Transverse colon (tissue), 4 donors: Measurements from ENCODE around the gene PPDPF. TPM values are rescaled to one million over a fixed set of nuclear protein-coding genes. Genes with fewer than 3 reads are reported as not detected.
A peak's percentile ranks its signal among the peaks of the same experiment; 100 is the strongest.

Source experiments
- DNase-seq: peaks from one replicate; pipeline ENCODE4 v3.0.0-alpha.2; 2019
- H3K27ac ChIP-seq, 4 donors: fragments of 200-600 bp; sonication (generic); 2 replicates each; pipeline ENCODE4 v1.5.1; 2016 to 2018; ENCODE audit warnings: inconsistent platforms in 4 of 4
- H3K27me3 ChIP-seq: fragments of 200-600 bp; sonication (generic); 2 replicates; pipeline ENCODE4 v1.5.1; 2017; ENCODE audit warnings: inconsistent platforms
- H3K36me3 ChIP-seq, 4 donors: fragments of 200-600 bp; sonication (generic); 2 replicates each; pipeline ENCODE4 v1.5.1; 2017 to 2019; ENCODE audit warnings: inconsistent platforms in 4 of 4
- H3K4me1 ChIP-seq, 4 donors: fragments of 200-600 bp; sonication (generic); 2 replicates each; pipeline ENCODE4 v1.5.1; 2017 to 2020; ENCODE audit warnings: inconsistent platforms in 4 of 4
- H3K4me3 ChIP-seq, 4 donors: fragments of 200-600 bp; sonication (generic); 1 replicate in 1 of 4; 2 replicates in 3 of 4; pipeline versions ENCODE4 v1.5.1 to v1.6.1; 2017 to 2019; ENCODE audit warnings: inconsistent platforms in 4 of 4
- H3K9me3 ChIP-seq, 2 donors: fragments of 200-600 bp; sonication (generic); 2 replicates each; pipeline ENCODE4 v1.5.1; 2017 to 2019; ENCODE audit warnings: inconsistent platforms in 2 of 2
- EP300 ChIP-seq: sonication (generic); formaldehyde crosslinking; IDR thresholded peaks from one replicate; pipeline ENCODE4 v1.6.1; 2017; ENCODE audit warnings: antibody characterized with exemption, low read depth
- POLR2A ChIP-seq: fragments of 450-650 bp; IDR thresholded peaks from one replicate; pipeline ENCODE4 v1.6.1; 2016; ENCODE audit warnings: antibody characterized with exemption, mild to moderate bottlenecking, moderate library complexity
- POLR2AphosphoS5 ChIP-seq, 3 donors: sonication (generic); formaldehyde crosslinking; IDR thresholded peaks; one replicate each; pipeline ENCODE4 v1.6.1; 2016; ENCODE audit warnings: antibody characterized with exemption in 3 of 3
- WGBS, 2 donors: methylation state at CpG; one replicate each; pipeline ENCODE4 v1.1.5; 2018; ENCODE audit warnings: low coverage in 1 of 2; 5-methylcytosine and 5-hydroxymethylcytosine counted together
- in situ Hi-C, 4 donors: fragments of 200-750 bp; cut with MboI; loops; one replicate each; pipeline versions ENCODE4 v1.15.0 to v1.15.1; 2017; ENCODE audit warnings: low sequenced_read_pairs in 3 of 4, low pct_ligation_motif_present in 1 of 4, low pct_unique_long_range_greater_than_20kb in 1 of 4
- intact Hi-C: fragments of 100-400 bp; cut with DNase I; formaldehyde crosslinking; loops from one replicate; pipeline ENCODE4 v1.15.1; 2023; ENCODE audit warnings: low total_unique reads
- total RNA-seq, 4 donors: library from RNA; depleted of rRNA; stranded (reverse); fragments of >200 nt; gene quantifications; one replicate each; pipeline ENCODE4 v1.1.0, GENCODE V29; 2016
- TF ChIP-seq, protein P1 (sequence below), 5 experiments: fragments of 200-600 bp in 3 of 5; fragments of 450-650 bp in 2 of 5; sonication (generic) in 3 of 5; IDR thresholded peaks; 1 replicate in 2 of 5; 2 replicates in 3 of 5; pipeline ENCODE4 v1.5.1; 2016 to 2017; ENCODE audit warnings: antibody characterized with exemption in 5 of 5, inconsistent platforms in 3 of 5, mild to moderate bottlenecking in 2 of 5, moderate library complexity in 1 of 5

Gene PPDPF
- total RNA-seq, 4 donors from 2014 or later: 320 to 695 (median 517) TPM

DNA sequence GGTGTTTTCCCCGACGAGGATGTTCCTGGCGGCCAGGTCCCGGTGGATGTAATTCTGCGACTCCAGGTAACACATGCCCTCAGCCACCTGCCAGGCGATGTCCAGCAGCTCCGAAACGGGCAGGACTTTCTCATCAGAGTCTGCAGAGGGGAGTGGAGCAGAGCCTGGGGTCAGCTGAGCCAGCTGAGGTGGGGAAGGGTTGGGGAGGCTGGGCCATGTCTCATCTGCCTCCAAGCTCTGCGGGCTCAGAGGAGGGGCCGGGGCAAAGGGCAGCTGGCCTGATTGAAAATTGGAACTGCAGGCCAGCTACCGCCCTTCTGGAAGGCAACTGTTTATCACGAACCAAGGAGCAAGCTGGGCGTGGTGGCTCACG lies 10.2 kb downstream of the PPDPF start:
- no peaks in the 10 kb centered on the region for H3K9me3 ChIP-seq
- 43% methylated on average over 11 of the region's 14 CpGs; no CpG with 5 or more reads in 1 of the 2 donors for WGBS, 2 donors

DNA sequence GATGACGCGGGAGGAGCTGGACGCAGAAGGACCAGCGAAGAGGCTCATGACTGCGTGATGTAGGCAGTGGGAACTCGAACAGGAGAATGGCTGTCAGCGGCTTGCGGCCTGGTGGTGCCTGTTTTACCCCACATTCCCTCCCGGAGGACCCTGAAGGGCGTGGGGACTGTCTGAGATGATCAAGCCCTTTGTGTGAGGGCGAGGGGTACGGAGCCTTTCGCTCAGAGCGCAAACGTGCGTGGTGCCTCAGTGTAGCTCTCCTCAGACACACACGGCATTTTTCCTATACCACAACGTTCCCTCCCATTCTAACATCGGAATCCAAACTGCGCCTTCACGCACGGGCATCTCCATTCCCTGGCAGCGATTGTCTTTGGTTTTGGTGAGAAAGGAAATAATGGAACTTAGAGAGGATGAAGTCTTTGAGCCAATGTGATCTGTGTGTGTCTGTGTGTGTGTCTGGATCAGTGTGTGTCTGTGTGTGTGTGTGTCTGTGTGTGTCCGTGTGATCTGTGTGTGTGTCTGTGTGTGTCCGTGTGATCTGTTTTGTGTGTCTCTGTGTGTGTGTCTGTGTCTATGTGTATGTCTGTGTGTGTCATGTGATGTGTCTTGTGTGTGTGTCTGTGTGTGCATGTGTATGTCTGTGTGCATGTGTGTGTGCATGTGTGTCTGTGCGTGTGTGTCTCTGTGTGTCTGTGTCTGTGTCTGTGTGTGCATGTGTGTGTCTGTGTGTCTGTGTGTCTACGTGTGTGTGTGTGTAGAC lies 11.3 kb downstream of the PPDPF start:
- intact Hi-C loops (loop anchor here (10.0 kb wide), 1 partner anchor 253 kb away; no protein-coding TSS in a partner anchor), in situ Hi-C loops (loop anchor here in 1 of 4 donors (25.0 kb wide), 1 partner anchor 105 kb away; the partner anchor contains the start of gene GMEB2)
- WGBS, 2 donors: 84 to 100% methylated on average over 1 to 27 of the region's 27 CpGs
- Histone ChIP-seq H3K36me3 (no peaks in the 10 kb centered on the region), H3K9me3 (no peaks in the 10 kb centered on the region), H3K4me3 (no peak overlapping the region), H3K27ac (no peak overlapping the region), H3K4me1 (peaks cover 10 to 34% (median 18%) of the 10 kb centered on the region in 4 donors), H3K27me3 (peaks cover 10% of the 10 kb centered on the region)
- DNase-seq: no peak
- TF ChIP-seq POLR2A (peak; percentile 38), POLR2AphosphoS5 (IDR thresholded peaks at IDR 0.05) (no peak)

More for the DNA sequence above, 10.2 kb downstream of the PPDPF start:
- H3K27me3 ChIP-seq: peaks cover 10% of the 10 kb centered on the region
- peak overlapping the region; percentile 10 to 55 (median 22) for H3K27ac ChIP-seq
- H3K4me3 ChIP-seq: no peak overlapping the region
- no peaks in the 10 kb centered on the region for H3K36me3 ChIP-seq
- intact Hi-C loops: loop anchor here (10.0 kb wide), 1 partner anchor 254 kb away; no protein-coding TSS in a partner anchor
- TF ChIP-seq EP300: no peak
- TF ChIP-seq, protein P1, sequence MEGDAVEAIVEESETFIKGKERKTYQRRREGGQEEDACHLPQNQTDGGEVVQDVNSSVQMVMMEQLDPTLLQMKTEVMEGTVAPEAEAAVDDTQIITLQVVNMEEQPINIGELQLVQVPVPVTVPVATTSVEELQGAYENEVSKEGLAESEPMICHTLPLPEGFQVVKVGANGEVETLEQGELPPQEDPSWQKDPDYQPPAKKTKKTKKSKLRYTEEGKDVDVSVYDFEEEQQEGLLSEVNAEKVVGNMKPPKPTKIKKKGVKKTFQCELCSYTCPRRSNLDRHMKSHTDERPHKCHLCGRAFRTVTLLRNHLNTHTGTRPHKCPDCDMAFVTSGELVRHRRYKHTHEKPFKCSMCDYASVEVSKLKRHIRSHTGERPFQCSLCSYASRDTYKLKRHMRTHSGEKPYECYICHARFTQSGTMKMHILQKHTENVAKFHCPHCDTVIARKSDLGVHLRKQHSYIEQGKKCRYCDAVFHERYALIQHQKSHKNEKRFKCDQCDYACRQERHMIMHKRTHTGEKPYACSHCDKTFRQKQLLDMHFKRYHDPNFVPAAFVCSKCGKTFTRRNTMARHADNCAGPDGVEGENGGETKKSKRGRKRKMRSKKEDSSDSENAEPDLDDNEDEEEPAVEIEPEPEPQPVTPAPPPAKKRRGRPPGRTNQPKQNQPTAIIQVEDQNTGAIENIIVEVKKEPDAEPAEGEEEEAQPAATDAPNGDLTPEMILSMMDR (IDR thresholded peaks at IDR 0.05): no peak
- peak in 2 of 3 donors; percentile 21 to 60 for TF ChIP-seq POLR2AphosphoS5 (IDR thresholded peaks at IDR 0.05)
- peak; percentile 24 for TF ChIP-seq POLR2A
- in situ Hi-C loops: loop anchor here in 1 of 4 donors (25.0 kb wide), 1 partner anchor 107 kb away; the partner anchor contains the start of gene GMEB2
- DNase-seq: peak; percentile 82
- H3K4me1 ChIP-seq: peaks cover 10 to 38% (median 16%) of the 10 kb centered on the region in 4 donors

DNA sequence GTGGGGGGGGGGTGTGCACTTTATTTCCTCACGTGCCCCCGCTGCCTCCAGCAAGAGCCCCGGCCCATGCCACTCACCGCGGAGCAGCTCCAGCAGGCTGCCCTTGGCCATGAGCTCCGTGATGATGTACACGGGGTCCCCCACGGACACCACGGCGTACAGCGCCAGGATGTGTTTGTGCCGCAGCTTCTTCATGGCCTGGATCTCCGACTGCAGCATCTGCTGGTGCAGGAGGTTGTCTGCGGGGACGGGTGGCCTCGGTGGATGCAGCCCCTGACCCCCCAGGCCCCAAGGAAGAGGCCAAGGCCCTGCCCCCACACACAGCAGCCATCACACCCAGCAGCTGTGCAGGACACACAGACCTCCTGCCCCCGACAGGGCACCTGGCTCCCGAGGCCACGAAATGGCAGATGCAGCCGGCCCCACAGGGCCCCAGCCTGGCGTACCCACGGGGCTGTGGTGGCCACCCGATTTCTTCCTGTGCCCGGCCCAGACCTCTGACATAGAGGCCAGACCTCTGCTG lies 11.9 kb downstream of the PPDPF start:
- WGBS, 2 donors: 70 to 76% methylated on average over 3 to 24 of the region's 24 CpGs
- Histone ChIP-seq H3K9me3 (no peaks in the 10 kb centered on the region), H3K27me3 (peaks cover 10% of the 10 kb centered on the region), H3K27ac (no peak overlapping the region), H3K4me1 (peaks cover 10 to 40% (median 21%) of the 10 kb centered on the region in 4 donors), H3K4me3 (no peak overlapping the region), H3K36me3 (no peaks in the 10 kb centered on the region)
- TF ChIP-seq POLR2A: no peak
- no peak for TF ChIP-seq EP300
- no peak for TF ChIP-seq POLR2AphosphoS5 (IDR thresholded peaks at IDR 0.05)
- TF ChIP-seq, protein P1 (IDR thresholded peaks at IDR 0.05): no peak
- in situ Hi-C loops (loop anchor here in 1 of 4 donors (25.0 kb wide), 1 partner anchor 105 kb away; the partner anchor contains the start of gene GMEB2), intact Hi-C loops (loop anchor here (10.0 kb wide), 1 partner anchor 252 kb away; no protein-coding TSS in a partner anchor)
- no peak for DNase-seq

DNA sequence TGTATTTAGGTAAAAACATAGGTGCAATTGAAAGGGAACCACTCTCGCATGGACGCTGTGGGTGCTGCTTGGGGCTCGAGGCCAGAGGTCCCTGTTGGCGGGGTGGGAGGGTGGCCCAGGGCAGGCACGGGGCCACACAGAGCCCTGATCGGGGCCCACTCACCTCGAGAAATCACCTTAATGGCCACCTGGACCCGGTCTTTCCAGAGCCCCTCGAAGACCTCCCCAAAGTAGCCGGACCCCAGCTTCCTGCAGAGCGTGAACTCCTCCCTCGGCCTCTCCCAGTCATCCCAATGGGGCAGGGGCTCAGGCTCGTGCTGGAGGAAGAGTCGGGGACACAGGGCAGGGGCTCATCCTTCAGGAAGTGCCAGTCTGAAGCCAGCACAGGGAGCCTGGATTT lies 12.8 kb downstream of the PPDPF start:
- 82 to 85% methylated on average over 7 to 14 of the region's 14 CpGs for whole genome bisulfite sequencing, 2 donors

More for the DNA sequence above, 12.8 kb downstream of the PPDPF start:
- peaks cover 10% of the 10 kb centered on the region for H3K27me3 ChIP-seq
- no peak for TF ChIP-seq EP300
- no peak for TF ChIP-seq POLR2A
- TF ChIP-seq, protein P1 (IDR thresholded peaks at IDR 0.05): no peak
- no peak for TF ChIP-seq POLR2AphosphoS5 (IDR thresholded peaks at IDR 0.05)
- no peak for DNase-seq
- intact Hi-C loops: loop anchor here (10.0 kb wide), 1 partner anchor 251 kb away; no protein-coding TSS in a partner anchor
- H3K36me3 ChIP-seq: no peaks in the 10 kb centered on the region
- peak overlapping the region; percentile 85 to 97 (median 88) for H3K27ac ChIP-seq
- in situ Hi-C loops: loop anchor here in 1 of 4 donors (25.0 kb wide), 1 partner anchor 104 kb away; the partner anchor contains the start of gene GMEB2
- H3K9me3 ChIP-seq: no peaks in the 10 kb centered on the region
- H3K4me1 ChIP-seq: peaks cover 14 to 49% (median 30%) of the 10 kb centered on the region in 4 donors
- H3K4me3 ChIP-seq: no peak overlapping the region
